Occipital lobe (tissue), 3 donors: ENCODE data around the gene SMC4. TPM values are rescaled to one million over a fixed set of nuclear protein-coding genes. Genes with fewer than 3 reads are reported as not detected.

Experiments
- DNase-seq: peaks from one replicate; lab custom pipeline; 2025; lab: John Stamatoyannopoulos, UW
- small RNA-seq: library from RNA; depleted of rRNA; stranded (forward); fragments of <200 nt; gene quantifications from one replicate; pipeline ENCODE3, GENCODE V24; 2014
- total RNA-seq: library from RNA; depleted of rRNA; stranded (reverse); fragments of >200 nt; gene quantifications from one replicate; pipeline ENCODE4 v1.2.3, GENCODE V29; 2014

SMC4 gene
- total RNA-seq, 1 donor from 2014 or later: 52.4 TPM

- no peak for DNase-seq
These were observed 76.4 kb downstream of the SMC4 start for GRCh38 chr3:160475884-160476283.

GRCh38 chr3:160477750-160478149 lies 78.3 kb downstream of the SMC4 start:
- DNase-seq: no peak

DNA sequence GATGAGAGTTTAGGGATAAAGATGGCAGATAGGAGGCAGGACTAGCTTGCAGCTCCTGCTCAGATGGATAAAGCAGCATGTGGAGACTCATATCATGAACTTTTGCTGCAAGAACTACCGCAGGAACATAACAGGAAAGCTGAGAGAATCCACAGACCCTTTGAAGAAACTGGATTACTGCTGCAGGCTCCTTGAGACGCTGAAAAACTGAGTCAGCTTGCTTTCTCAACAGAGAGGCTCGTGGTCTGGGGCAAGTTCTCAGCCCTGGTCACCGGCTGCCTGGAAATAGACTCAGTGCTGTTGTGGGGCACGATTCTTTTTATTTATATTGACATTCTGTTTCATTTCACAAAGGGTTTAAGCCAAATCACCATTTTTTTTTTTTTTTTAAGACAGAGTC lies 78.9 kb downstream of the SMC4 start:
- DNase-seq: no peak

DNA sequence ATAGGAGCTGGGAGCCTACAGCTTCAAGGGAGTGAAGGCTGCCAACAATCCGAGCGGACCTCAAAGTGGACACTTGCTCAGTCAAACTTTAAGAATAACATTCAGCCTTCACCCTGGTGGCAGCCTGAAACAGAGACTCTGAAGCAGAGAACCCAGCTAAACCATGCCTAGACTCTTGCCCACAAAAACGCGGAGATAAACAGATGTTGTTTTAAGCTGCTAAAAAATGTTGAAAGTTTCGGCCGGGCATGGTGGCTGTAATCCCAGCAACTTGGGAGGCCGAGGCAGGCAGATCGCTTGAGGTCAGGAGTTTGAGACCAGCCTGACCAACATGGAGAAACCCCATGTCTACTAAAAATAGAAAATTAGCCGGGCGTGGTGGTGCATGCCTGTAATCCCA lies 79.9 kb downstream of the SMC4 start:
- DNase-seq: no peak

DNA sequence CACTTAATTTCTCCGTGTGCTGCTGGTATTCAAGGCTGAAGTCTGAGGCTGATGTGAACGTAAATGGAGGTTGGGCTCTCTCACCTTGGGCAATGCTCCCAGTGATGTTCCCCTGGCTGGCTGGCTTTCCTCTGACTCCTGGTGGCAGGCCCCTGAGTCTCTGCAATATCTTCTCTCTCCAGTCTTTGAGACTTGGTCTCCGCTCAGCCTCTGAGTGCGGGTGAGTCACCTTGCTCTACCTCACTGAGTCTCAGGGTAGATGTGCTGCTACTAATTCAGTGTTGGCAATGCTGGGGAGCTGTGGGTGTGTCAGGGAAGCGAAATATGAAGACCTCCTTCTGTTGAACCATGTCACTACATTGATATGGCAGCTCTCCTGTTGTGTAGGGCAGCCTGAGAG lies 81.5 kb downstream of the SMC4 start:
- DNase-seq: no peak

GRCh38 chr3:160481856-160482255 lies 82.4 kb downstream of the SMC4 start:
- no peak for DNase-seq

GRCh38 chr3:160482796-160483195 lies 83.3 kb downstream of the SMC4 start:
- DNase-seq: no peak

Small RNA genes within 50 kb of the gene (small RNA-seq; reads per million reads assigned to genes)
- gene MIR15B (72.2 reads per million, percentile 96 among the genes with 10 or more reads in this experiment), gene MIR16-2 (8.1 reads per million, percentile 91 among the genes with 10 or more reads in this experiment), gene RNU7-136P (not detected)

Other genes starting within 250 kb of the SMC4 start
- 15.0 TPM for gene C3orf80, start 174.2 kb upstream of the SMC4 start, total RNA-seq
- 83.8 TPM for gene IFT80, start 425 bp upstream of the SMC4 start, total RNA-seq
- 14.3 TPM for gene TRIM59, start 50.1 kb downstream of the SMC4 start, total RNA-seq
- gene KPNA4, start 165.9 kb downstream of the SMC4 start, total RNA-seq: 49.0 TPM